AG04450 (cell line): ENCODE data around the gene QPRT. TPM values are rescaled to one million over a fixed set of nuclear protein-coding genes. Genes with fewer than 3 reads are reported as not detected.
"Not testable (repeated sequence)": the region's sequence is repeated elsewhere in the genome, so short reads cannot be mapped to it uniquely, and the experiment has no call there.

Experiments
- CTCF ChIA-PET: fragments of 300-600, 350-600 bp; formaldehyde crosslinking; extraction: SDS; loops from one replicate; lab custom pipeline; 2022; ENCODE audit warnings: antibody characterized with exemption, inconsistent platforms; lab: Charles Lee
- POLR2A ChIA-PET: fragments of 350-600 bp; formaldehyde crosslinking; extraction: SDS; loops from one replicate; lab custom pipeline; 2021; ENCODE audit warnings: antibody characterized with exemption, inconsistent platforms; lab: Yijun Ruan, JAX
- DNase-seq: peaks from one replicate; pipeline ENCODE4 v3.0.0-alpha.2; 2011; ENCODE audit warnings: low read depth, low spot score
- H3K27ac ChIP-seq: one replicate; pipeline ENCODE4 v1.5.1; 2012; ENCODE audit warnings: low read depth, low read length, control low read depth
- H3K27me3 ChIP-seq: one replicate; pipeline ENCODE4 v1.6.0; 2012; ENCODE audit warnings: low read length; ENCODE audit not compliant: control insufficient read depth, insufficient read depth
- H3K4me3 ChIP-seq: 2 replicates; pipeline ENCODE4 v1.5.1; 2011; ENCODE audit warnings: mild to moderate bottlenecking, low read depth, low read length, control low read depth
- H3K9me3 ChIP-seq: 2 replicates; pipeline ENCODE4 v1.5.1; 2012; ENCODE audit warnings: low read length; ENCODE audit not compliant: control insufficient read depth, insufficient read depth
- polyA plus RNA-seq: library from polyadenylated mRNA; depleted of rRNA; stranded (reverse); fragments of >200 nt; gene quantifications from 2 replicates; pipeline ENCODE4 v1.2.3, GENCODE V29; 2011
- TF ChIP-seq, protein P1 (sequence below): IDR thresholded peaks from 2 replicates; pipeline ENCODE4 v1.5.1; 2011; ENCODE audit warnings: low read depth, low read length, control low read depth, inconsistent platforms

Gene QPRT
- polyA plus RNA-seq, 1 experiment = 16.0 TPM

- TF ChIP-seq, protein P1, sequence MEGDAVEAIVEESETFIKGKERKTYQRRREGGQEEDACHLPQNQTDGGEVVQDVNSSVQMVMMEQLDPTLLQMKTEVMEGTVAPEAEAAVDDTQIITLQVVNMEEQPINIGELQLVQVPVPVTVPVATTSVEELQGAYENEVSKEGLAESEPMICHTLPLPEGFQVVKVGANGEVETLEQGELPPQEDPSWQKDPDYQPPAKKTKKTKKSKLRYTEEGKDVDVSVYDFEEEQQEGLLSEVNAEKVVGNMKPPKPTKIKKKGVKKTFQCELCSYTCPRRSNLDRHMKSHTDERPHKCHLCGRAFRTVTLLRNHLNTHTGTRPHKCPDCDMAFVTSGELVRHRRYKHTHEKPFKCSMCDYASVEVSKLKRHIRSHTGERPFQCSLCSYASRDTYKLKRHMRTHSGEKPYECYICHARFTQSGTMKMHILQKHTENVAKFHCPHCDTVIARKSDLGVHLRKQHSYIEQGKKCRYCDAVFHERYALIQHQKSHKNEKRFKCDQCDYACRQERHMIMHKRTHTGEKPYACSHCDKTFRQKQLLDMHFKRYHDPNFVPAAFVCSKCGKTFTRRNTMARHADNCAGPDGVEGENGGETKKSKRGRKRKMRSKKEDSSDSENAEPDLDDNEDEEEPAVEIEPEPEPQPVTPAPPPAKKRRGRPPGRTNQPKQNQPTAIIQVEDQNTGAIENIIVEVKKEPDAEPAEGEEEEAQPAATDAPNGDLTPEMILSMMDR = peak; percentile 33; the same call in 1 of the 2 replicates
- DNase-seq = no peak
- Histone ChIP-seq H3K27ac (no peak overlapping the region), H3K4me3 (no peak overlapping the region), H3K27me3 (peaks cover 7% of the 10 kb centered on the region), H3K9me3 (no peaks in the 10 kb centered on the region)
- ChIA-PET POLR2A (no interaction called here), CTCF (no interaction called here)
These were observed 57.1 kb downstream of the QPRT start for GRCh38 chr16:29736112-29736511.

DNA sequence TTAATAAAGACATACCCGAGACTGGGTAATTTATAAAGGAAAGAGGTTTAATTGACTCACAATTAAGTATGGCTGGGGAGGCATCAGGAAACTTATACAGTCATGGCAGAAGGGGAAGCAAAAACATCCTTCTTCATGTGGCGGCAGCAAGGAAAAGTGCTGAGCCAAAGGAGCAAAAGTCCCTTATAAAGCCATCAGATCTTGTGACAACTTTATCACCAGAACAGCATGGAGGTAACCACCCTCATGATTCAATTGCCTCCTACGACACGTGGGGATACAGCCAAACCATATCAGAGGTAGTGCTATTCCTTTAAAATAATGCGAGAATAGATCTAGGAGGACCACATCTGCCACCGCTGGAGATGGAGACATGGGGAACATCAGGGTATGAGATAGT is 57.8 kb downstream of the QPRT start:
- Histone ChIP-seq H3K27ac (no peak overlapping the region), H3K4me3 (no peak overlapping the region), H3K9me3 (no peaks in the 10 kb centered on the region), H3K27me3 (peaks cover 10% of the 10 kb centered on the region)
- TF ChIP-seq, protein P1 = no peak
- no peak for DNase-seq
- CTCF ChIA-PET = no interaction called here
- POLR2A ChIA-PET = no interaction called here

- TF ChIP-seq, protein P1 = no peak
- no peaks in the 10 kb centered on the region for H3K9me3 ChIP-seq
- CTCF ChIA-PET = no interaction called here
- H3K27me3 ChIP-seq = peaks cover 10% of the 10 kb centered on the region
- no peak overlapping the region for H3K27ac ChIP-seq
- POLR2A ChIA-PET = no interaction called here
- DNase-seq = no peak
- H3K4me3 ChIP-seq = no peak overlapping the region
These were observed 58.7 kb downstream of the QPRT start for GRCh38 chr16:29737713-29738112.

GRCh38 chr16:29738514-29738913 is 59.5 kb downstream of the QPRT start:
- CTCF ChIA-PET = interaction anchor here (0.8 kb wide), 1 partner anchor 46 kb away, joined by 3 read pairs; no protein-coding TSS in a partner anchor
- no peak for DNase-seq
- TF ChIP-seq, protein P1 = no peak
- no peaks in the 10 kb centered on the region for H3K9me3 ChIP-seq
- peaks cover 16% of the 10 kb centered on the region for H3K27me3 ChIP-seq
- H3K4me3 ChIP-seq = no peak overlapping the region
- no peak overlapping the region for H3K27ac ChIP-seq
- POLR2A ChIA-PET = no interaction called here

DNA sequence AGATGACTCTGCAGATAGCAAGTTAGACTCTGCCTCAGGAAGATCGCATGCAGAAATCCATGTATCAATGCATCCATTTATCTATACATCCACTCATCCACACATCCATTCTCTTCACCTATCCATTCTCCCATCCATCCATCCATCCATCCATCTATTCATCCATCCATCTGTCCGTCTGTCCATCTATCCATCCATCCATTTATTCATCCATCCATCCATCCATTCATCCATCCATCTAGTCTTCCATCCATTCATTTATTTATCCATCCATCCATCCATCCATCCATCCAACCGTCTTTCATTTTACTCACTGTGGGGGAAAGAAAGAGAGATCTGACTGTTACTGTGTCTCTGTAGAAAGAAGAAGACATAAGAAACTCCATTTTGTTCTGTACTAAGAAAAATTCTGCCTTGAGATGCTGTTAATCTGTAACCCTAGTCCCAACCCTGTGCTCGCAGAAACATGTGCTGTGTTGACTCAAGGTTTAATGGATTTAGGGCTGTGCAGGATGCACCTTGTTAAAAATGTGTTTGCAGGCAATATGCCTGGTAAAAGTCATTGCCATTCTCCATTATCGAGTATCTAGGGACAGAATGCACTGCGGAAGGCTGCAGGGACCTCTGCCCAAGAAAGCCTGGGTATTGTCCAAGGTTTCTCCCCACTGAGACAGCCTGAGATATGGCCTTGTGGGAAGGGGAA is 61.1 kb downstream of the QPRT start:
- DNase-seq, POLR2A ChIA-PET, CTCF ChIA-PET, H3K27ac ChIP-seq, H3K9me3 ChIP-seq, H3K4me3 ChIP-seq: not testable (repeated sequence)
- H3K27me3 ChIP-seq = peaks cover 18% of the 10 kb centered on the region

DNA sequence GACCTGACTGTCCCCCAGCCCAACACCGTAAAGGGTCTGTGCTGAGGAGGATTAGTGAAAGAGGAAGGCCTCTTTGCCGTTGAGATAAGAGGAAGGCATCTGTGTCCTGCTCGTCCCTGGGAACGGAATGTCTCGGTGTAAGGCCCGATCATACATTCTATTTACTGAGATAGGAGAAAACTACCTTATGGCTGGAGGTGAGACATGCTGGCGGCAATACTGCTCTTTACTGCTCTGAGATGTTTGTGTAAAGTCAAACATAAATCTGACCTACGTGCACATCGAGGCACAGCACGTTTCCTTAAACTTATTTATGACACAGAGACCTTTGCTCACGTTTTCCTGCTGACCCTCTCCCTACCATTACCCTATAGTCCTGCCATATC is 61.6 kb downstream of the QPRT start:
- H3K4me3 ChIP-seq, H3K9me3 ChIP-seq, DNase-seq, H3K27ac ChIP-seq, POLR2A ChIA-PET, CTCF ChIA-PET: not testable (repeated sequence)
- H3K27me3 ChIP-seq = peaks cover 22% of the 10 kb centered on the region
